Mesothelial cell of epicardium (in vitro differentiated cells): ENCODE measurements around the gene RAB3C. TPM values are rescaled to one million over a fixed set of nuclear protein-coding genes. Genes with fewer than 3 reads are reported as not detected.

Experiments
- DNase-seq, 2 experiments: peaks; one replicate each; pipeline ENCODE4 v3.0.0; 2021; ENCODE audit warnings: low spot score in 2 of 2; ENCODE audit not compliant: unreplicated experiment in 2 of 2
- H3K27ac Mint-ChIP-seq: 2 replicates; pipeline ENCODE4 v1.8.0; 2021; ENCODE audit warnings: mixed read lengths
- H3K27me3 Mint-ChIP-seq: 2 replicates; pipeline ENCODE4 v1.8.0; 2021; ENCODE audit warnings: low read depth, mixed read lengths
- H3K36me3 Mint-ChIP-seq: 2 replicates; pipeline ENCODE4 v1.8.0; 2021; ENCODE audit warnings: mixed read lengths
- H3K4me1 Mint-ChIP-seq: 2 replicates; pipeline ENCODE4 v1.8.0; 2021; ENCODE audit warnings: mixed read lengths
- H3K4me3 Mint-ChIP-seq: 2 replicates; pipeline ENCODE4 v1.8.0; 2021; ENCODE audit warnings: mild to moderate bottlenecking, moderate library complexity, mixed read lengths
- H3K9me3 Mint-ChIP-seq: 2 replicates; pipeline ENCODE4 v1.8.0; 2021; ENCODE audit warnings: mixed read lengths
- total RNA-seq: library from RNA; stranded (reverse); gene quantifications from 3 replicates; pipeline ENCODE4 v1.2.1, GENCODE V29; 2021
- TF ChIP-seq, protein P1 (sequence below): fragments of 200-600 bp; sonication (generic); IDR thresholded peaks from one replicate; pipeline ENCODE4 v1.5.0; 2021; ENCODE audit warnings: antibody characterized with exemption; ENCODE audit not compliant: unreplicated experiment

Gene RAB3C
- total RNA-seq, 1 donor from 2014 or later, result 1.2 TPM

DNA sequence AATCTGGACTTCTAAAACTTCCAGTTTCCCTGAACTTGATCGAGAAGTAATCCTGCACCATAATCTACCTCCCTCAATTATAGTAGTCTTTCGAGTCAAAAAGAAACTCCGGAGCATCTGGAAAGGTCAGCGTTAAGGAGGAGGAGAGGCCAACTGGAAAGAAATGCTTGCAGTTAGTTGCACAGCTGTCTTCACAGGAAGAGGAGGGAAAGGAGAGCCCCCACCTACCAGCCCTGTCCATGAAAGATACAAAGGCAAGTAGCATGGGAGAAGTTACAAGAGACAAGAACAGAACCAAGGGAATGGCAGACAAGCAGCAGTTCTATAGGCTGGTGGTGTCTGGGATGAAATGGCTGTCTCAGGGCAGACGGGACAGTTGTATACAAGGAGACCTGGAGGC lies 170.6 kb downstream of the RAB3C start:
- Mint-ChIP-seq H3K27ac (no peak overlapping the region), H3K27me3 (peaks cover 17% of the 10 kb centered on the region), H3K36me3 (no peaks in the 10 kb centered on the region), H3K9me3 (no peaks in the 10 kb centered on the region), H3K4me1 (peaks cover 18% of the 10 kb centered on the region), H3K4me3 (no peak overlapping the region)
- TF ChIP-seq, protein P1, sequence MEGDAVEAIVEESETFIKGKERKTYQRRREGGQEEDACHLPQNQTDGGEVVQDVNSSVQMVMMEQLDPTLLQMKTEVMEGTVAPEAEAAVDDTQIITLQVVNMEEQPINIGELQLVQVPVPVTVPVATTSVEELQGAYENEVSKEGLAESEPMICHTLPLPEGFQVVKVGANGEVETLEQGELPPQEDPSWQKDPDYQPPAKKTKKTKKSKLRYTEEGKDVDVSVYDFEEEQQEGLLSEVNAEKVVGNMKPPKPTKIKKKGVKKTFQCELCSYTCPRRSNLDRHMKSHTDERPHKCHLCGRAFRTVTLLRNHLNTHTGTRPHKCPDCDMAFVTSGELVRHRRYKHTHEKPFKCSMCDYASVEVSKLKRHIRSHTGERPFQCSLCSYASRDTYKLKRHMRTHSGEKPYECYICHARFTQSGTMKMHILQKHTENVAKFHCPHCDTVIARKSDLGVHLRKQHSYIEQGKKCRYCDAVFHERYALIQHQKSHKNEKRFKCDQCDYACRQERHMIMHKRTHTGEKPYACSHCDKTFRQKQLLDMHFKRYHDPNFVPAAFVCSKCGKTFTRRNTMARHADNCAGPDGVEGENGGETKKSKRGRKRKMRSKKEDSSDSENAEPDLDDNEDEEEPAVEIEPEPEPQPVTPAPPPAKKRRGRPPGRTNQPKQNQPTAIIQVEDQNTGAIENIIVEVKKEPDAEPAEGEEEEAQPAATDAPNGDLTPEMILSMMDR, result no peak
- no peak for DNase-seq

DNA sequence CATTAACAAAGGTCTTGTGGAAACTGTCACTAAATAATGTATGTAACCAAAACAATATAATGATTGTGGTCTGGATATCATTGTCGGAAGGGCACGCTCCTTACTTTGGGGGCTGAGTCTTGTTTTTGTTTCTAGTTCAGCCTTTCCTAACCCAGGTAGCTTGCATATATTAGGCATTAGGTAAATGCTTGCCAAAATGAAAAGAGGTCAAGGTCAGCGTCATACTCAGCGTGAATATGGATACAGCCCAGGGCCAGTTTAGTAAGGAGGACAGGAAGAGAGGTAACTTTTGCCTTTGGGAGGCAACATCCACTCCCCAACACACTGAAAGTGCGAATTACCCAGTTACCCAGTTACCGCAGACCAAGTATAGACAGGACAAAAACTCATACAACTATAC lies 171.4 kb downstream of the RAB3C start:
- H3K9me3 Mint-ChIP-seq, result no peaks in the 10 kb centered on the region
- no peak for DNase-seq
- peaks cover 14% of the 10 kb centered on the region for H3K27me3 Mint-ChIP-seq
- TF ChIP-seq, protein P1, result no peak
- no peak overlapping the region for H3K27ac Mint-ChIP-seq
- no peaks in the 10 kb centered on the region for H3K36me3 Mint-ChIP-seq
- H3K4me3 Mint-ChIP-seq, result no peak overlapping the region
- peaks cover 18% of the 10 kb centered on the region for H3K4me1 Mint-ChIP-seq

DNA sequence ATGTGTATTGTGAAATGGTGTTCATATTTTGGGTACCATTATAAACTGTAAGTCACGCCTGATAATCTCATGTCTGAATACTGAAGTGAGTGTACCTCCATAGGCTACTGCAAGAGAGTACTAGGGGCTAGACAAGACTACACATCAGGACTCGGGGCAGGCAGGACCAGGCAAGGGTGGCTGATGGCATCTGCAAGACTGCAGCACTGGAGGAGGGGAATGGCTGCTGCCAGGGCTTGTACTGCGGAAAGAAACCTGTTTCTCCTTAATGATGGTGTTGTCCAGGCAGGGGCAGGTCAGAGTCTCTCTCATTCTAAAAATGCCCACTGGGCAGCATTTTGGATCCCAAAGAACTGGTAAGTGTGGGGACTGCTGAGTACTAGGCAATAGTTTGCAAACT lies 172.5 kb downstream of the RAB3C start:
- H3K4me1 Mint-ChIP-seq, result peaks cover 18% of the 10 kb centered on the region
- no peak overlapping the region for H3K4me3 Mint-ChIP-seq
- H3K27me3 Mint-ChIP-seq, result peaks cover 14% of the 10 kb centered on the region
- H3K36me3 Mint-ChIP-seq, result no peaks in the 10 kb centered on the region
- no peak for DNase-seq
- H3K9me3 Mint-ChIP-seq, result no peaks in the 10 kb centered on the region
- H3K27ac Mint-ChIP-seq, result no peak overlapping the region
- TF ChIP-seq, protein P1, result no peak

DNA sequence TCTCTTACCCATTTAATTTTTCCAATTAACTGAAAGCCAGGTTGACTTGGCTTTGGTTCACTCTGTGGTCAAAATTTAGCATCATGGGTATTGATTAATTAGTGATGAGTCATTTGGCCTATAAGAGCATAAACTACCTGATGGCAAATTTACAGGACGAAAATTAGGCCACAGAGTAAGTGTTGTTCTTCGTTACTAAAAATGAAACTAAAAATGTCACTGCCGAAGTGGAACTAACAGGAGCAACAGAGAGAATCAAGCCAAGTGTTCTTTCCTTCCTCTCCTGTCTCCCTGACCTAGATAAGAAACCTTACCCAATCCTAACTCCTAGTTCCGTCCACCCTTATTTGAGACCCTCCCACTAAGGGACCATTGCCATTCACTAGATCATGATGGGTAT lies 176.9 kb downstream of the RAB3C start:
- H3K27me3 Mint-ChIP-seq, result peaks cover 6% of the 10 kb centered on the region
- no peaks in the 10 kb centered on the region for H3K9me3 Mint-ChIP-seq
- H3K4me3 Mint-ChIP-seq, result no peak overlapping the region
- no peak for DNase-seq
- H3K27ac Mint-ChIP-seq, result no peak overlapping the region
- H3K4me1 Mint-ChIP-seq, result peaks cover 3% of the 10 kb centered on the region
- no peaks in the 10 kb centered on the region for H3K36me3 Mint-ChIP-seq
- TF ChIP-seq, protein P1, result no peak

DNA sequence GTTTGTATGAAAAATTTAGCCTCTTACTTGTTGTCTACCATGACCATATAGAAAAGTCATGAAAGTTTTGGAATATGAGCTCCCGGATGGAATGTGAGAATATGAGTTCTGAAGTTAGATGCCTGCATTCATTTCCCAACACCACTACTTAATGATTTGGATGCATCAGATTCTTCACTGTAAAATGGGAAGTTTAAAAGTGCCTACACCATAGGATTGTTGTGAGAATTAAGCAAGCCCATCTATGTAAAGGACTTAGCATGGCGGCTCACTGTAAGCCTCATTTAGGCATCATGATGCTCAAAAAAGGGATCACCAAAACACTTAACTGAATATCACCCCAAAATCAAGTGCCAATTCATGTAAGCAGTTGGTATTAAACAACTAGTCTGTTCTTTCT lies 177.3 kb downstream of the RAB3C start:
- Mint-ChIP-seq H3K27ac (no peak overlapping the region), H3K36me3 (no peaks in the 10 kb centered on the region), H3K4me1 (peaks cover 3% of the 10 kb centered on the region), H3K4me3 (no peak overlapping the region), H3K27me3 (peaks cover 5% of the 10 kb centered on the region), H3K9me3 (no peaks in the 10 kb centered on the region)
- no peak for DNase-seq
- TF ChIP-seq, protein P1, result no peak

DNA sequence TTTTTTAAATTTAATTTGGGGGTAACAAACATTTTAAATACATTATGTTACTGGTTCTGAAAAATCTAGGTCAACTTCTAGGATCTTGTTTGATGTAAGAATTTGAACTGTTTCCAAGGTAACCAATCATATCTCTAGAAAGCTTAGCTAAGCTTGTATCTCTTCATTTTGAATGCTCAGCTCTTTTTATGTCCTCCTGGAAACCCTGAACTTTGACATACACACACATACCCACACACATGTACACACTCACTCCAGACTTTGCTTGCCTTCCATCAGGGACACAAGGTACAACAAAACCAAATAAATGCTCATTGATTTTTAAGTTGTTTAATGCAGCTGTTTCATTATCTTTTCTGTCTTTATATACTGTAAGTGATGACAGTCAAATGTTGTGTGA lies 178.5 kb downstream of the RAB3C start:
- no peak overlapping the region for H3K4me3 Mint-ChIP-seq
- peaks cover 3% of the 10 kb centered on the region for H3K4me1 Mint-ChIP-seq
- H3K36me3 Mint-ChIP-seq, result no peaks in the 10 kb centered on the region
- DNase-seq, result no peak
- TF ChIP-seq, protein P1, result no peak
- no peak overlapping the region for H3K27ac Mint-ChIP-seq
- no peaks in the 10 kb centered on the region for H3K9me3 Mint-ChIP-seq
- no peaks in the 10 kb centered on the region for H3K27me3 Mint-ChIP-seq
